HepG2 (cell line): Measurements from ENCODE around the gene SEMA3F. TPM values are rescaled to one million over a fixed set of nuclear protein-coding genes. Genes with fewer than 3 reads are reported as not detected.

Source experiments
- CHD2 ChIP-seq: IDR thresholded peaks from 2 replicates; pipeline ENCODE4 v1.6.1; 2011; ENCODE audit warnings: low read depth, low read length, improper control_type of control experiment
- DMAP1 ChIP-seq: IDR thresholded peaks from 2 replicates; pipeline ENCODE4 v1.6.1; 2016
- DNMT3B ChIP-seq: conservative IDR thresholded peaks from 2 replicates; pipeline ENCODE4 v1.6.1; 2016; ENCODE audit warnings: missing biosample characterization, control low read depth
- GTF2F1 ChIP-seq: fragments of 150-350 bp; IDR thresholded peaks from 2 replicates; pipeline ENCODE4 v1.6.1; 2014; ENCODE audit warnings: low read length
- IRX3 ChIP-seq: sonication (generic); formaldehyde crosslinking; IDR thresholded peaks from 2 replicates; pipeline ENCODE4 v1.8.1; 2023; ENCODE audit warnings: mild to moderate bottlenecking, low read depth, missing genetic modification reagents, borderline replicate concordance
- KLF12 ChIP-seq: sonication (generic); formaldehyde crosslinking; IDR thresholded peaks from 2 replicates; pipeline ENCODE4 v1.4.0; 2020; ENCODE audit warnings: missing genetic modification reagents, borderline replicate concordance
- MED1 ChIP-seq: sonication (generic); formaldehyde crosslinking; IDR thresholded peaks from 2 replicates; pipeline ENCODE4 v1.4.0; 2020; ENCODE audit warnings: missing genetic modification reagents
- ZNF143 ChIP-seq: sonication (generic); formaldehyde crosslinking; IDR thresholded peaks from 2 replicates; pipeline ENCODE4 v1.4.0; 2020; ENCODE audit warnings: missing genetic modification reagents
- ZNF296 ChIP-seq: sonication (generic); formaldehyde crosslinking; conservative IDR thresholded peaks from 2 replicates; pipeline ENCODE4 v1.5.0; 2020; ENCODE audit warnings: mild to moderate bottlenecking, missing genetic modification reagents
- ZNF329 ChIP-seq: sonication (generic); formaldehyde crosslinking; IDR thresholded peaks from 2 replicates; pipeline ENCODE4 v1.9.0; 2021; ENCODE audit warnings: low read depth, mild to moderate bottlenecking, missing genetic modification reagents
- ZNF34 ChIP-seq: sonication (generic); formaldehyde crosslinking; IDR thresholded peaks from 2 replicates; pipeline ENCODE4 v1.4.0; 2020; ENCODE audit warnings: mild to moderate bottlenecking, missing genetic modification reagents, borderline replicate concordance
- ZNF563 ChIP-seq: sonication (generic); formaldehyde crosslinking; IDR thresholded peaks from 2 replicates; pipeline ENCODE4 v1.8.0; 2022; ENCODE audit warnings: mild to moderate bottlenecking, moderate library complexity, missing genetic modification reagents
- ZNF670 ChIP-seq: sonication (generic); formaldehyde crosslinking; IDR thresholded peaks from 2 replicates; pipeline ENCODE4 v1.8.0; 2022; ENCODE audit warnings: mild to moderate bottlenecking, missing genetic modification reagents, borderline replicate concordance
- polyA plus RNA-seq, 8 experiments: library from polyadenylated mRNA; depleted of rRNA in 3 of 8; stranded (reverse) in 7 of 8; unstranded in 1 of 8; fragments of >200 nt; fragmentation: Illumina TruSeq in 4 of 8; extraction: Trizol in 4 of 8; gene quantifications; 2 replicates each; pipeline versions ENCODE4 v1.2.1 to v1.2.3, GENCODE V29; 2011 to 2016; ENCODE audit warnings: low read depth in 4 of 8, missing spikeins in 1 of 8, mixed read lengths in 1 of 8; ENCODE audit not compliant: insufficient read depth in 1 of 8
- total RNA-seq, 5 experiments: library from RNA; depleted of rRNA; stranded (reverse); fragments of >200 nt; fragmentation: Illumina TruSeq; extraction: Trizol; gene quantifications; 2 replicates each; pipeline ENCODE4 v1.2.3, GENCODE V29; 2016; ENCODE audit warnings: low read depth in 1 of 5
- TF ChIP-seq, protein P1 (sequence below): sonication (generic); formaldehyde crosslinking; IDR thresholded peaks from 2 replicates; pipeline ENCODE4 v1.4.0; 2020; ENCODE audit warnings: missing genetic modification reagents
- TF ChIP-seq, protein P2 (sequence below): sonication (generic); formaldehyde crosslinking; IDR thresholded peaks from 2 replicates; pipeline ENCODE4 v1.5.1; 2020; ENCODE audit warnings: mild to moderate bottlenecking, missing genetic modification reagents, moderate library complexity
- TF ChIP-seq, protein P3 (sequence below): sonication (generic); formaldehyde crosslinking; IDR thresholded peaks from 2 replicates; pipeline ENCODE4 v1.4.0; 2020; ENCODE audit warnings: mild to moderate bottlenecking, missing genetic modification reagents
- TF ChIP-seq, protein P4 (sequence below): IDR thresholded peaks from 2 replicates; pipeline ENCODE4 v1.6.1; 2016; ENCODE audit warnings: low read depth, missing genetic modification reagents, missing compliant biosample characterization

The SEMA3F gene
- total and polyA plus RNA-seq, 2 of the 13 experiments (the other 11 are each of a cell fraction or from before 2014, with no cell fraction given), result 7.6 to 17.2 TPM

DNA sequence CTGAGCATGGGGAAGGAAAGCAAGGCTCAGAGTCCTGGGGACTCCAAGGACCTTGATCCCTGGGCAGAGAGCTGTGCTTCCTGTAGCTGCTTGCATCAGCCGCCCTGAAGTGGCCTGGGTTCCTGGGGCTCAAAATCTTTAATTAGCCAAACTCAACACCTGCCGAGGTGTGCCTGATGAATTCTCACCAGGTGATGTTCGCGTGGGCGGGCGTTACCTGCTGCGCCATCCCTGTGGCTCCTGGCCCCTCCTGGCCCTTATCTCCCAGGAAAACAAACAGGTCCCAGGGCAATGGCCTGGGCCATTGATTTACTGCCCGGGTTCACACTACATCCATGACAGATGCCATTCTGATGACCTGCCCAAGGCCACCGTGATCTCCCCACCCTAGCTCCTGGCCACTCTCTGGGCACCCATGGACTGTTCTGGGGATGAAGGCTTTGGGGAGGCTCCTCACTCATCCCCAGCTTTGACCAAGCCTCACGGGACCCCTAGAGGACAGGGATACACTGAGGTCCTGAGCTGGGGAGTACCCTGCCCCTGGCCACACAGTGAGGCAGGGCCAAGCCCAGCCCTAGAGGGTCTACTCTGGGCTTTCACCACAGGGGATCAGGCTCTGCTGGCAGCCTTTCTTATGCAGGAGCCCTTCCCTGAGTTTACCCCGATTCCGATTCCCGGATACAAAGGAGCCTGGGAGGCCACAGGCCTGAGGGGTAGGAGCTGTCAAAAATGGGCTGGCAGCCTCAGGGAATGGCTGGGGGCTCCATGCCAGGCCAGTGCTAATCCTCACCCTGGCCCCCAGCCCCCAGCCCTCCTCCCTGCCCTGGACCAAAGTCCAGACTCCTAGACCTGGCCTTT, 55.6 kb downstream of the SEMA3F start (continued):
- TF ChIP-seq, protein P1, sequence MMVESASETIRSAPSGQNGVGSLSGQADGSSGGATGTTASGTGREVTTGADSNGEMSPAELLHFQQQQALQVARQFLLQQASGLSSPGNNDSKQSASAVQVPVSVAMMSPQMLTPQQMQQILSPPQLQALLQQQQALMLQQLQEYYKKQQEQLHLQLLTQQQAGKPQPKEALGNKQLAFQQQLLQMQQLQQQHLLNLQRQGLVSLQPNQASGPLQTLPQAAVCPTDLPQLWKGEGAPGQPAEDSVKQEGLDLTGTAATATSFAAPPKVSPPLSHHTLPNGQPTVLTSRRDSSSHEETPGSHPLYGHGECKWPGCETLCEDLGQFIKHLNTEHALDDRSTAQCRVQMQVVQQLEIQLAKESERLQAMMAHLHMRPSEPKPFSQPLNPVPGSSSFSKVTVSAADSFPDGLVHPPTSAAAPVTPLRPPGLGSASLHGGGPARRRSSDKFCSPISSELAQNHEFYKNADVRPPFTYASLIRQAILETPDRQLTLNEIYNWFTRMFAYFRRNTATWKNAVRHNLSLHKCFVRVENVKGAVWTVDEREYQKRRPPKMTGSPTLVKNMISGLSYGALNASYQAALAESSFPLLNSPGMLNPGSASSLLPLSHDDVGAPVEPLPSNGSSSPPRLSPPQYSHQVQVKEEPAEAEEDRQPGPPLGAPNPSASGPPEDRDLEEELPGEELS (CRISPR knock-in tag), result peak; percentile 87
- TF ChIP-seq ZNF34 (CRISPR knock-in tag) (no peak), ZNF143 (CRISPR knock-in tag) (no peak), DNMT3B (CRISPR knock-in tag) (no peak), GTF2F1 (no peak), ZNF296 (no peak; the same call in 1 of the 2 replicates), DMAP1 (CRISPR knock-in tag) (peak; percentile 60; the same call in 1 of the 2 replicates), IRX3 (no peak), ZNF329 (no peak), ZNF563 (peak; percentile 47; the same call in 1 of the 2 replicates), ZNF670 (CRISPR knock-in tag) (no peak), MED1 (CRISPR knock-in tag) (peak; percentile 93), CHD2 (no peak), KLF12 (CRISPR knock-in tag) (0 out of 2 replicates have a peak, but pooled peaks have one; percentile 32)
- TF ChIP-seq, protein P2, sequence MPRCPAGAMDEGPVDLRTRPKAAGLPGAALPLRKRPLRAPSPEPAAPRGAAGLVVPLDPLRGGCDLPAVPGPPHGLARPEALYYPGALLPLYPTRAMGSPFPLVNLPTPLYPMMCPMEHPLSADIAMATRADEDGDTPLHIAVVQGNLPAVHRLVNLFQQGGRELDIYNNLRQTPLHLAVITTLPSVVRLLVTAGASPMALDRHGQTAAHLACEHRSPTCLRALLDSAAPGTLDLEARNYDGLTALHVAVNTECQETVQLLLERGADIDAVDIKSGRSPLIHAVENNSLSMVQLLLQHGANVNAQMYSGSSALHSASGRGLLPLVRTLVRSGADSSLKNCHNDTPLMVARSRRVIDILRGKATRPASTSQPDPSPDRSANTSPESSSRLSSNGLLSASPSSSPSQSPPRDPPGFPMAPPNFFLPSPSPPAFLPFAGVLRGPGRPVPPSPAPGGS (CRISPR knock-in tag), result no peak; the same call in 1 of the 2 replicates
- TF ChIP-seq, protein P3, sequence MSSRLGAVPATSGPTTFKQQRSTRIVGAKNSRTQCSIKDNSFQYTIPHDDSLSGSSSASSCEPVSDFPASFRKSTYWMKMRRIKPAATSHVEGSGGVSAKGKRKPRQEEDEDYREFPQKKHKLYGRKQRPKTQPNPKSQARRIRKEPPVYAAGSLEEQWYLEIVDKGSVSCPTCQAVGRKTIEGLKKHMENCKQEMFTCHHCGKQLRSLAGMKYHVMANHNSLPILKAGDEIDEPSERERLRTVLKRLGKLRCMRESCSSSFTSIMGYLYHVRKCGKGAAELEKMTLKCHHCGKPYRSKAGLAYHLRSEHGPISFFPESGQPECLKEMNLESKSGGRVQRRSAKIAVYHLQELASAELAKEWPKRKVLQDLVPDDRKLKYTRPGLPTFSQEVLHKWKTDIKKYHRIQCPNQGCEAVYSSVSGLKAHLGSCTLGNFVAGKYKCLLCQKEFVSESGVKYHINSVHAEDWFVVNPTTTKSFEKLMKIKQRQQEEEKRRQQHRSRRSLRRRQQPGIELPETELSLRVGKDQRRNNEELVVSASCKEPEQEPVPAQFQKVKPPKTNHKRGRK (CRISPR knock-in tag), result no peak
- TF ChIP-seq, protein P4, sequence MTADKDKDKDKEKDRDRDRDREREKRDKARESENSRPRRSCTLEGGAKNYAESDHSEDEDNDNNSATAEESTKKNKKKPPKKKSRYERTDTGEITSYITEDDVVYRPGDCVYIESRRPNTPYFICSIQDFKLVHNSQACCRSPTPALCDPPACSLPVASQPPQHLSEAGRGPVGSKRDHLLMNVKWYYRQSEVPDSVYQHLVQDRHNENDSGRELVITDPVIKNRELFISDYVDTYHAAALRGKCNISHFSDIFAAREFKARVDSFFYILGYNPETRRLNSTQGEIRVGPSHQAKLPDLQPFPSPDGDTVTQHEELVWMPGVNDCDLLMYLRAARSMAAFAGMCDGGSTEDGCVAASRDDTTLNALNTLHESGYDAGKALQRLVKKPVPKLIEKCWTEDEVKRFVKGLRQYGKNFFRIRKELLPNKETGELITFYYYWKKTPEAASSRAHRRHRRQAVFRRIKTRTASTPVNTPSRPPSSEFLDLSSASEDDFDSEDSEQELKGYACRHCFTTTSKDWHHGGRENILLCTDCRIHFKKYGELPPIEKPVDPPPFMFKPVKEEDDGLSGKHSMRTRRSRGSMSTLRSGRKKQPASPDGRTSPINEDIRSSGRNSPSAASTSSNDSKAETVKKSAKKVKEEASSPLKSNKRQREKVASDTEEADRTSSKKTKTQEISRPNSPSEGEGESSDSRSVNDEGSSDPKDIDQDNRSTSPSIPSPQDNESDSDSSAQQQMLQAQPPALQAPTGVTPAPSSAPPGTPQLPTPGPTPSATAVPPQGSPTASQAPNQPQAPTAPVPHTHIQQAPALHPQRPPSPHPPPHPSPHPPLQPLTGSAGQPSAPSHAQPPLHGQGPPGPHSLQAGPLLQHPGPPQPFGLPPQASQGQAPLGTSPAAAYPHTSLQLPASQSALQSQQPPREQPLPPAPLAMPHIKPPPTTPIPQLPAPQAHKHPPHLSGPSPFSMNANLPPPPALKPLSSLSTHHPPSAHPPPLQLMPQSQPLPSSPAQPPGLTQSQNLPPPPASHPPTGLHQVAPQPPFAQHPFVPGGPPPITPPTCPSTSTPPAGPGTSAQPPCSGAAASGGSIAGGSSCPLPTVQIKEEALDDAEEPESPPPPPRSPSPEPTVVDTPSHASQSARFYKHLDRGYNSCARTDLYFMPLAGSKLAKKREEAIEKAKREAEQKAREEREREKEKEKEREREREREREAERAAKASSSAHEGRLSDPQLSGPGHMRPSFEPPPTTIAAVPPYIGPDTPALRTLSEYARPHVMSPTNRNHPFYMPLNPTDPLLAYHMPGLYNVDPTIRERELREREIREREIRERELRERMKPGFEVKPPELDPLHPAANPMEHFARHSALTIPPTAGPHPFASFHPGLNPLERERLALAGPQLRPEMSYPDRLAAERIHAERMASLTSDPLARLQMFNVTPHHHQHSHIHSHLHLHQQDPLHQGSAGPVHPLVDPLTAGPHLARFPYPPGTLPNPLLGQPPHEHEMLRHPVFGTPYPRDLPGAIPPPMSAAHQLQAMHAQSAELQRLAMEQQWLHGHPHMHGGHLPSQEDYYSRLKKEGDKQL (CRISPR knock-in tag), result peak; percentile 52; the same call in 1 of the 2 replicates
